PC-9 (cell line): ENCODE data around the gene SLC35B2.

Source experiments
- CTCF ChIP-seq: fragments of 200-600 bp; sonication (generic); conservative IDR thresholded peaks from 2 replicates; pipeline ENCODE4 v1.6.1; 2017; ENCODE audit warnings: mixed run types, antibody characterized with exemption, mild to moderate bottlenecking, moderate library complexity
- EZH2 ChIP-seq: fragments of 200-600 bp; sonication (generic); IDR thresholded peaks from 2 replicates; pipeline ENCODE4 v1.8.0; 2017; ENCODE audit warnings: antibody characterized with exemption, low read depth

GRCh38 chr6:44298864-44299263 lies 41.5 kb upstream of the SLC35B2 start:
- TF ChIP-seq CTCF (no peak), EZH2 (no peak)
